SHP77 treated with DMSO at 0.1 percent for 48 hours (cell line): ENCODE data around the gene ACAP2.
"Not testable (repeated sequence)": the region's sequence is repeated elsewhere in the genome, so short reads cannot be mapped to it uniquely, and the experiment has no call there.

Experiments
- DNase-seq: peaks from one replicate; lab custom pipeline; 2025; lab: John Stamatoyannopoulos, UW

ACAP2 gene

DNA sequence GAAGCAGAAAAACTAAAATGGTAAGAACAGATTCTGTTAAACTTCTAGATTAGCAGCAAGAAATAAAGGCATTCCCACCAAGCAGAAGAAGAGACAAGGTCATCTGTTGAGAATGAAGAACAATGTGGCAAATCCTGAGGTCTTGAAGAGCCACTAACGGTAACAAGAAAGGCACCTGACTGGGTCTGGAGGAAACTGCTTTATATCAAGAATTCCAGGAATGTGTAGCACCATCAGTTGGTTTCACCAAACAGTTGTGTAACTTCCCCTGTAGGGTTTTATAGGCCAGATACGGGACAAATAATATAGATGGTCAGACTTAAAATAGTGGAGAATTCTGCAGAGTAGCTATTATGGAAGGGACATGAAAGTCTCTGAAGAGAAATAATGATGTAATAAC is 57.3 kb downstream of the ACAP2 start:
- DNase-seq = no peak

- DNase-seq = no peak
Measured at GRCh38 chr3:195384952-195385351, 57.9 kb downstream of the ACAP2 start.

DNA sequence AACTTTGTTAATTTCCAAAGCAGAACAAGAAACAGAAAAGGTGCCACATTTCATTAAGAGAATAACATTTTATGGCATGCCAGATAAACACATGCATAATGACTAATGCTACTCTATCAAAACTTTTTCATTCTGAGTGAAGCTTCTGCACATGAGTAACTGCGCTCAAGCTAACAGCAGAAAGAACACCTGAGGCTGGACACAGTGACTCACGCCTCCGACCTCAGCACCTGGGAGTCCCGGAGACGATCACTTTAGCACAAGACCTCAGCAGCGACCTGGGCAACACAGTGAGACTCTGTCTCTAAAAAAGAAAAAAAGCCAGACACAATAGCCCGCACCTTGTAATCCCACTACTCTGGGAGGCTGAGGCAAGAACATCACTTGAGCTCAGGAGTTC is 70.6 kb downstream of the ACAP2 start:
- no peak for DNase-seq

DNA sequence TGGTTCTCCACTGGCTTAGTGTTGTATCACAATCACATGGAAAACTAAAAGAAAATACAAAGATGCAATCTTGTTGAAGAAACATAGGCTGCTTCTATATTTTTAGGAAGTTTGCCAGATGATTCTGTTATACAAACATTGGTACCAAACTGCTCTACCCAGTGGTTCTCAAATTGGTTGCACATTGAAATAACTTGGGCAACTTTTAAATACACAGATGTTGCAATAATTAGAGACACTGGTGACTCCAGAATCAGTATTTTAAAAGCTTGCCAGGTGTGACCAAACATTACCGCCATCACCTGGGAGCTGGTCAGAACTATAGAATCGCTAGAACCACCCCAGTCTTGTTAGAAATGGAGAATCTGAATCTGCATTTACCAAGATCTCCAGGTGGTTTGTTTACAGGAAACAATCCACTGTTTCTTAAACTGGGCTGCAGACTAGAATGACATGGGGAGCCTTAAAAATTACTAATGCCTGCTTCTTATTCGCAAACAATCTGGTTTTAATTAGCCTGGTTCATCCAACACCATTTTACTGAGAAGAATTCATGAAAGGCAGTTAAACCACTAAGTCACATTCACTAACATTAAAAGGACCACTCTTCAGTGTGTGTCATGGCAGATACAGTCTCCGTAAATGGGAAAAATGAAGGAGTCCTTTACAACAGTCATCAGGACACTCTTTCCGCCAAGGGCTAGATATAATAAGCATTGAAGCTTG is 76.5 kb downstream of the ACAP2 start:
- no peak for DNase-seq

GRCh38 chr3:195365371-195365770 is 77.4 kb downstream of the ACAP2 start:
- DNase-seq = no peak

DNA sequence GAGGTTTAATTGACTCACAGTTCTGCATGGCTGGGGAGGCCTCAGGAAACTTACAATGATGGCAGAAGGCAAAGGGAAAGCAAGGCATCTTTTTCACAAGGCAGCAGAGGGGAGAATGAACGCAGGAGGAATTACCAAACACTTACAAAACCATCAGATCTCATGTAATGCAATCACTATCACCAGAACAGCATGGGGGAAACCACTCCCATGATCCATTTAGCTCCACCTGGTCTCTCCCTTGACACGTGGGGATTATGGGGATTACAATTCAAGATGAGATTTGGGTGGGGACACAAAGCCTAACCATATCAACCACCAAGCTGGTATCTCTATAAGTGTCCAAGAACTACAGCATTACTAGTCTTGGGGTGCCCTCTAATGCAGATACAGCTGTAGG is 85.0 kb downstream of the ACAP2 start:
- DNase-seq = not testable (repeated sequence)

GRCh38 chr3:195356151-195357086 is 86.4 kb downstream of the ACAP2 start:
- no peak for DNase-seq

DNA sequence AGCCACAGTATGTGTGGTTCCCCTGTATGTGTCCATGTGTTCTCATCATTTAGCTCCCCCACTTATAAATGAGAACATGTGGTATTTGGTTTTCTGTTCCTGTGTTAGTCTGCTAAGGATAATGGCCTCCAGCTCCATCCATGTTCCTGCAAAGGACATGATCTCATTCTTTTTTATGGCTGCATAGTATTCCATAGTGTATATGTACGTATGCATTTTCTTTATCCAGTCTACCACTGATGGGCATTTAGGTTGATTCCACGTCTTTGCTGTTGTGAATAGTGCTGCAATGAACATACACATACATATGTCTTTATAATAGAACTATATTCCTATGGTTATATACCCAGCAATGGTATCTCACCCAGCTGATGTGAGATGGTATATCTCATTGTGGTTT is 88.8 kb downstream of the ACAP2 start:
- not testable (repeated sequence) for DNase-seq

GRCh38 chr3:195352895-195353488 is 89.8 kb downstream of the ACAP2 start:
- DNase-seq = no peak

- DNase-seq = no peak
Measured at GRCh38 chr3:195348426-195349115, 94.2 kb downstream of the ACAP2 start.

- DNase-seq = no peak
Measured at GRCh38 chr3:195337747-195338146, 105.1 kb downstream of the ACAP2 start.

- no peak for DNase-seq
Measured at GRCh38 chr3:195334967-195335366, 107.9 kb downstream of the ACAP2 start.

DNA sequence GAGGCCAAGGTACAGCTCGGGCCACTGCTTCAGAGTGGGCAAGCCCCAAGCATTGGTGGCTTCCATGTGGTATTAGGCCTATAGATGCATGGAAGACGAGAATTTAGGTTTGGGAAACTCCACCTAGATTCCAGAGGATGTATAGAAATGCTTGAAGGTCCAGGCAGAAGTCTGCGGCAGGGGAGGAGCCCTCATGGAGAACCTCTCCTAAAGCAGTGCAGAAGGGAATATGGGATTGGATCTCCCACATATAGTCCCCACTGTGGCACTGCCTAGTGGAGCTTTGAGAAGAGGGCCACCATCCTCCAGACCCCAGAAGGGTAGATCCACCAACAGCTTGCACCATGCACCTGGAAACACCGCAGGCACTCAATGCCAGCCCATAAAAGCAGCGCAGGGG is 123.8 kb downstream of the ACAP2 start:
- DNase-seq = no peak

DNA sequence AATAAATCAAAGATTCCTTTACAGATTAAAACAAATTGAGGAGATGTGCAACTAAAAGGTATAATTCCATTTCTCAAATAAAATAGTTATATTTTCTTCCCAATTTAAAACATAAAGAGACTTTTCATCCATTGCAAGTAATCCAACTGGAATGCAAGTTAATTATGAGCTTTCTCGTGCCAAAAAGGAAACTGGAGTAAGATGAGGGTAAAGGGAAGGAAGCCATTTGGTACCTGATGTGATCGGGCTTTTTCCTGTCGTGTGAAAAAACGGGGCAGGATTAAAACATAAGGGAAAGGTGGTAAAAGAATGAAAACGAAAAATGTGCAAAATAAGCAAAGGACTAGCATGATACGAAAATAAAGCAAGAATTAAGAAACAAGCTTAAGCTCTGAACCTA is 130.1 kb downstream of the ACAP2 start:
- DNase-seq = no peak

DNA sequence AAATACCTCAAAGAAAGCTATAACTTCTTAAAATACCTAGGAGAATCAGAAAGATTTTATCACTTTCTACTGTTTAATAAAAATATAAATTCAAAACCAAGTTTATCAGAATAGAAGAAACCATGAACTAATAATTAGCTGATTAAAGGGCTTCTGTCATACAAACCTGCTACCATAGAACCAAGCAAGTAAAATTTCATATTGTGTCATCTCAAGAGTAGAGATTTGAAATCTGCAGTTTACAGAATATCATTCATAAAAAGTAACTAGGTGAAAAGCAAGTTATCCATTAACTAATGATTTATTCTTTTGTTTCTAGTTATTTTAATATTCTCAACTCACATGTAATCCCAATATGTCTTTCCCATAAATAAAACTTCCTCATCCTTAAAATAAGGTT is 135.1 kb downstream of the ACAP2 start:
- DNase-seq = no peak

DNA sequence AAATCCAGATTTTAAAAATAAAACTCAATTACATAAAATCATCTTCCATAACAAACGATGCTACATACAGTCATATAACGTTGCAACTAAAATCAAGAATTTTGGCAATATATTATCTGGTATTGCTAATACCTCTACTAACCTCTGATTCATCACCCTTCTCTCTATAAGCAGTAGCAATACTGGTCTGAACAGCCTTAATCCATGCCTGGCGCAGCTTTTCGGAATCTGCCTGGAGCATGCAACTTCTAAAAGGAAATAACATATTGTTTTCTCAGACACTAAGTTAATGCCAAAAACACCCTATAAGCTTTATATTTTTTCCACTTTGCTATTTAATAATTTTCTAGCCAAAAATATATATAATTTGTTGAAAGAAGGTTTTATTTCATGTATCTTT is 136.5 kb downstream of the ACAP2 start:
- DNase-seq = no peak

DNA sequence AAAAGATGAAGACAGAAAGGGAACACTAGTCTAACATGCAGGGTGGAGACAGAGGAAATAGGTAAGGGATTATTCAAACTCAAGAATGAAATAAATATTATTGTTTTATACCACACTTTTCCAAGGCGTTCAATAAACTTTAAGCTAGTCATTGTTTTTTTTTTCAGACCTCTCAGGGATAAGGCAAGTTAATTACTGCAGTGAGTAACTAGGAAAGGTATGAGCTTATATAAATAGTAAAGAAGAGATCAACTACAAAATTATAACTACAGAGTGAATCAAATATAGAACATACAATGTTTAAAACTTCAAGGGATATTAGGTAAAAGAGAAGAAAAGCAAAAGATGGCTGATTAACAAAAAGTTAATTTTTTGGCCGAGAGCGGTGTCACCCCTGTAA is 140.4 kb downstream of the ACAP2 start:
- DNase-seq = no peak

DNA sequence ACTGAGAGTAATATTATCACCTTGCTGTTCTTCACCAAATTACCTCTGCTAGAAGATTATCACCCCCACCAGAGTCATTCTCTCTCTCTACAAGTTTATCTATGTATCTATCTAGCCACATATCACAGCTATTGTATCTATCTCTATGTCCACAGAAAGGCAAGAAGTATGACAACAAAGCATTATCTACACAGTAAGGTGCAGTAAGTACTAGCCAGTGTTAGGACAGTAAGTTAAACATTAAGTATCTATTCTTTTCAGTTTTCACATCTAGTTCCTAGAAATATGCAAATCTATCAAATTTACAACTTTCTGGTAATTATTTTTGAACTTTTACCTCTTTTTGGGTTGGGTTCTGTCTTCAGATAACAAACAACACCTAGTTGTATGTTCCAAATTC is 145.4 kb downstream of the ACAP2 start:
- DNase-seq = no peak

DNA sequence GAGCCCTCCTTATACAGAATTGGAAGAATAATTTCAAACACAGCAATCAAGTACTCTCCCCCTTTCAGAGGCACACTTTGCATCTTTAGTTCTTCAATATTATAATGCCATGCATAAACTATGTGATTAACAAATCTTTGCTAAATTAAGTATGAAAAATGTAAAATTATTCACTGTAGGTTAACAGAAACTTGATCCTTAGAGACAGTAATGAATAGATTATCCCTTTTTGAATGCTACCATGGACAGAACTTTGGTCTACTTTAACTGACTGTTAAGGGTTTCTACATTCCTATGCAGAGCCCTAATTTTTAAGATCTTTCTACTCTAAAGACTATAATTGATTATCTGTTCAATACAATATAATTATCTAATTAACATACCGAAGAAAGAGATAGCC is 146.2 kb downstream of the ACAP2 start:
- DNase-seq = no peak

- no peak for DNase-seq
Measured at GRCh38 chr3:195291121-195291520, 151.7 kb downstream of the ACAP2 start.

- DNase-seq = not testable (repeated sequence)
Measured at GRCh38 chr3:195290643-195291042, 152.2 kb downstream of the ACAP2 start.
